ENCODE measurements around the gene DLX3. TPM values are rescaled to one million over a fixed set of nuclear protein-coding genes. Genes with fewer than 3 reads are reported as not detected.
A peak's percentile ranks its signal among the peaks of the same experiment; 100 is the strongest.

The DLX3 gene
- total RNA-seq, 1 experiment from 2014 or later, result 0.29 TPM

GRCh38 chr17:49958723-49959122 is 36.3 kb downstream of the DLX3 start:
- no peak for DNase-seq (ENCODE audit: low read depth)

GRCh38 chr17:49957350-49957749 is 37.7 kb downstream of the DLX3 start:
- no peak for DNase-seq (ENCODE audit: low read depth)

- DNase-seq (ENCODE audit: low read depth), result no peak
Measured at GRCh38 chr17:49956780-49957179, 38.2 kb downstream of the DLX3 start.

GRCh38 chr17:49955157-49955556 is 39.9 kb downstream of the DLX3 start:
- no peak for DNase-seq (ENCODE audit: low read depth)

- no peak for DNase-seq (ENCODE audit: low read depth)
Measured at GRCh38 chr17:49952912-49953497, 42.0 kb downstream of the DLX3 start.

GRCh38 chr17:49952209-49952911 is 42.7 kb downstream of the DLX3 start:
- DNase-seq (ENCODE audit: low read depth), result peak; percentile 59

GRCh38 chr17:49951362-49952082 is 43.5 kb downstream of the DLX3 start:
- no peak for DNase-seq (ENCODE audit: low read depth)

GRCh38 chr17:49949634-49950033 is 45.4 kb downstream of the DLX3 start:
- DNase-seq (ENCODE audit: low read depth), result no peak

- no peak for DNase-seq (ENCODE audit: low read depth)
Measured at GRCh38 chr17:49946964-49947584, 48.0 kb downstream of the DLX3 start.

GRCh38 chr17:49946208-49946607 is 48.8 kb downstream of the DLX3 start:
- DNase-seq (ENCODE audit: low read depth), result no peak

- DNase-seq (ENCODE audit: low read depth), result no peak
Measured at GRCh38 chr17:49944273-49944870, 50.7 kb downstream of the DLX3 start.

- no peak for DNase-seq (ENCODE audit: low read depth)
Measured at GRCh38 chr17:49942947-49943346, 52.1 kb downstream of the DLX3 start.

- DNase-seq (ENCODE audit: low read depth), result no peak
Measured at GRCh38 chr17:49941427-49941826, 53.6 kb downstream of the DLX3 start.

Other genes with a start within 250 kb of the DLX3 start
- gene FAM117A, start 231.1 kb downstream of the DLX3 start, total RNA-seq (2014; rRNA removed), result 14.8 and 15.5 TPM in 2 replicates
- 36.3 and 38.2 TPM in 2 replicates for gene KAT7, start 206.5 kb downstream of the DLX3 start, total RNA-seq (2014; rRNA removed)
- not detected in 2 replicates for gene TAC4, start 147.2 kb downstream of the DLX3 start, total RNA-seq (2014; rRNA removed)
- gene DLX4, start 26.0 kb downstream of the DLX3 start, total RNA-seq (2014; rRNA removed), result 0.06 TPM in 1 of 2 replicates, not detected in the other
- gene ITGA3, start 60.9 kb upstream of the DLX3 start, total RNA-seq (2014; rRNA removed), result 382 and 426 TPM in 2 replicates
- 22.3 and 22.5 TPM in 2 replicates for gene PDK2, start 100.1 kb upstream of the DLX3 start, total RNA-seq (2014; rRNA removed)
- gene SAMD14, start 134.9 kb upstream of the DLX3 start, total RNA-seq (2014; rRNA removed), result 1.1 and 1.6 TPM in 2 replicates
- 40.6 and 42.7 TPM in 2 replicates for gene PPP1R9B, start 155.5 kb upstream of the DLX3 start, total RNA-seq (2014; rRNA removed)
- 200 and 207 TPM in 2 replicates for gene SGCA, start 170.8 kb upstream of the DLX3 start, total RNA-seq (2014; rRNA removed)
- 339 and 356 TPM in 2 replicates for gene COL1A1, start 206.4 kb upstream of the DLX3 start, total RNA-seq (2014; rRNA removed)

Measured in LHCN-M2 (cell line).